GM12864 (cell line): ENCODE results near the gene LPAR5.

Experiments
- DNase-seq: peaks from one replicate; pipeline ENCODE4 v3.0.0-alpha.2; 2011; ENCODE audit warnings: low read depth
- H3K4me3 ChIP-seq: 2 replicates; pipeline ENCODE4 v1.5.1; 2011; ENCODE audit warnings: mild to moderate bottlenecking, low read depth, low read length, control low read depth
- CTCF ChIP-seq: IDR thresholded peaks from 2 replicates; pipeline ENCODE4 v1.5.1; 2011; ENCODE audit warnings: low read depth, mild to moderate bottlenecking, moderate library complexity, low read length, control low read depth, inconsistent platforms; ENCODE audit errors: missing control alignments

The LPAR5 gene

DNA sequence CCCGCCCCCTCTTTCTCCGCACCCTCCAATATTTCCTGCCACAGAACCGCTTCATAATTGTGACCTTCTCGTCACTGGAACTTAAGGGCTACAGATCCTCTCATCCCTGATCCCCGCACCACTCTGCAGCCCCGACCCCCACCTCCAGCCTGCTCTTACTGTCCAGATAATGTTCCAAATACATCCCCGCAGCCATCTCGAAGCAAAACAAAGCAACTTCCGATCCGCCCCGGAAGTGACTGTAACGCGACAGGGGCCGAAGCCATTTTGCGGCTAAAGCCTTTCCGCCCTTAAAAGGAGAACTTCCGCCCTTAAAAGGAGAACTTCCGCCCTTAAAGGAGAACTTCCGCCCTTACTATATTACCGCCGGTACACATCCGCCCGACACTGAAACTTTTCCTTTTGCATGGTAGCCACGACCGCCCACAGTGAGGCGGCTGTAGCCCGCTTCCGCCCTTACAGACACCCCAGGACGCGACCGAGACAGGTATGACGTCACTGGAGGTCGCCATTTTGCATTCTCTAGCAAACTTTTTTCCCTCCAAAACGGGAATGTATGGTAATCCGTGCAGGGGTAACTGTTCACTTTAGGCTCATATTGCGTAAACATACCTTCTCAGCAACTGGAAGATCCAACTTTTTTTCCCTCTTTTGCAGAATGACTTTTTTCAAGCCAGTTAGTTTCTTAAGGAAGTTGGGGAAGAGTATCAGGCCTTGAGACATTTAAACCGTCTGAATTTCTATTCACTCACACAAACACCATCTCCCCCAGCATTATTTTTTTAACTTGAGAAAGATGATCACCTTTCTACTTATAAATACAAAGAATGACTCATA, 27.4 kb upstream of the LPAR5 start, which contains the start of gene ING4:
Gene ING4, minus strand, starts transcription at position 214 of the 837 bp plus-strand sequence. Its CDS starts 18 bp downstream, at position 196.
- TF ChIP-seq CTCF: no peak
- DNase-seq: peak; percentile 99

GRCh38 chr12:6662602-6662905, 26.8 kb upstream of the LPAR5 start:
- peak overlapping the region; percentile 83 for H3K4me3 ChIP-seq
- DNase-seq: no peak
- TF ChIP-seq CTCF: no peak

More for the DNA sequence above, 27.4 kb upstream of the LPAR5 start, which contains the start of gene ING4:
- peak within 1 kb of the TSS; percentile 83 for H3K4me3 ChIP-seq

GRCh38 chr12:6653987-6654386, 18.2 kb upstream of the LPAR5 start:
- no peak for DNase-seq
- TF ChIP-seq CTCF: no peak

GRCh38 chr12:6653342-6653741, 17.6 kb upstream of the LPAR5 start:
- DNase-seq: no peak
- no peak for TF ChIP-seq CTCF
- no peak overlapping the region for H3K4me3 ChIP-seq

More at GRCh38 chr12:6653987-6654386, 18.2 kb upstream of the LPAR5 start:
- H3K4me3 ChIP-seq: no peak overlapping the region

- no peak overlapping the region for H3K4me3 ChIP-seq
- no peak for DNase-seq
- TF ChIP-seq CTCF: no peak
Measured at GRCh38 chr12:6652391-6652790, 16.6 kb upstream of the LPAR5 start.

DNA sequence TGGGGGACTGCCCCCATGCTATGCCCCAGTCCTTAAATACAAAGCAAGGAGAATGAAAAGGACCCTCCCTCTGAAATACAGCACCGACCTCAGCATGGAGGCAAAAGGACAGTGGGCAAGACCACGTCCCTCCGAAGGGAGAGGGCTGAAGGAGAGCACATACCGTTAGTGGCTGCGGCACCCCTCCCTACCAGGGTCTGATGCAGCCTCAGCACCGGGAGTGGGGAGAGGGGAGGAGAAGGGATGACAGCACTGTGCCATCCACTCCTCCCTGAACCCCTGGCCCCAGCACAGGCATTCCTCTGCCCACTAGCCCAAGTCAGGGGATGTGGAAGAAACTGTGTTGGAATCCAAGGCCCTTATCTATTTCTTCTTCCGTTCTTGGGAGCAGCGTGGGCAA, 15.1 kb upstream of the LPAR5 start:
- no peak overlapping the region for H3K4me3 ChIP-seq
- DNase-seq: no peak
- TF ChIP-seq CTCF: no peak
